Endothelial cell (in vitro differentiated cells): ENCODE measurements around the gene ZDHHC17. TPM values are rescaled to one million over a fixed set of nuclear protein-coding genes. Genes with fewer than 3 reads are reported as not detected.

Experiments
- DNase-seq: peaks from one replicate; pipeline ENCODE4 v3.0.0; 2021; ENCODE audit warnings: low spot score
- H3K27ac Mint-ChIP-seq: one replicate; pipeline ENCODE4 v1.8.0; 2021; ENCODE audit warnings: mixed read lengths, inconsistent platforms; ENCODE audit not compliant: unreplicated experiment
- H3K27me3 Mint-ChIP-seq: one replicate; pipeline ENCODE4 v1.8.0; 2021; ENCODE audit warnings: mild to moderate bottlenecking, moderate library complexity, mixed read lengths, inconsistent platforms; ENCODE audit not compliant: unreplicated experiment
- H3K36me3 Mint-ChIP-seq: one replicate; pipeline ENCODE4 v1.8.0; 2021; ENCODE audit warnings: mild to moderate bottlenecking, low read depth, mixed read lengths, inconsistent platforms; ENCODE audit not compliant: unreplicated experiment
- H3K4me1 Mint-ChIP-seq: one replicate; pipeline ENCODE4 v1.8.0; 2021; ENCODE audit warnings: mild to moderate bottlenecking, mixed read lengths, inconsistent platforms; ENCODE audit not compliant: unreplicated experiment
- H3K4me3 Mint-ChIP-seq: one replicate; pipeline ENCODE4 v1.8.0; 2021; ENCODE audit warnings: mild to moderate bottlenecking, mixed read lengths, inconsistent platforms; ENCODE audit not compliant: unreplicated experiment
- H3K9me3 Mint-ChIP-seq: one replicate; pipeline ENCODE4 v1.8.0; 2021; ENCODE audit warnings: mixed read lengths, inconsistent platforms; ENCODE audit not compliant: unreplicated experiment
- CTCF ChIP-seq: fragments of 200-600 bp; sonication (generic); IDR thresholded peaks from one replicate; pipeline ENCODE4 v1.5.0; 2021; ENCODE audit warnings: antibody characterized with exemption; ENCODE audit not compliant: unreplicated experiment
- total RNA-seq: library from RNA; stranded (reverse); fragmentation: NEBNext Ultra II Directional; extraction: Animal tissue kit (Norgen Biotek cat#: 25700); gene quantifications from one replicate; pipeline ENCODE4 v1.2.1, GENCODE V29; 2021; ENCODE audit not compliant: unreplicated experiment

ZDHHC17 gene
- total RNA-seq, 1 donor from 2014 or later: 52.0 TPM

GRCh38 chr12:76878099-76878898 lies 114.4 kb downstream of the ZDHHC17 start:
- H3K27ac Mint-ChIP-seq: peak overlapping the region; percentile 90
- peaks cover 5% of the 10 kb centered on the region for H3K27me3 Mint-ChIP-seq
- H3K4me3 Mint-ChIP-seq: peak overlapping the region; percentile 96
- peaks cover 50% of the 10 kb centered on the region for H3K4me1 Mint-ChIP-seq
- no peak for TF ChIP-seq CTCF
- H3K9me3 Mint-ChIP-seq: no peaks in the 10 kb centered on the region
- DNase-seq: peak; percentile 48
- H3K36me3 Mint-ChIP-seq: peaks cover 20% of the 10 kb centered on the region

DNA sequence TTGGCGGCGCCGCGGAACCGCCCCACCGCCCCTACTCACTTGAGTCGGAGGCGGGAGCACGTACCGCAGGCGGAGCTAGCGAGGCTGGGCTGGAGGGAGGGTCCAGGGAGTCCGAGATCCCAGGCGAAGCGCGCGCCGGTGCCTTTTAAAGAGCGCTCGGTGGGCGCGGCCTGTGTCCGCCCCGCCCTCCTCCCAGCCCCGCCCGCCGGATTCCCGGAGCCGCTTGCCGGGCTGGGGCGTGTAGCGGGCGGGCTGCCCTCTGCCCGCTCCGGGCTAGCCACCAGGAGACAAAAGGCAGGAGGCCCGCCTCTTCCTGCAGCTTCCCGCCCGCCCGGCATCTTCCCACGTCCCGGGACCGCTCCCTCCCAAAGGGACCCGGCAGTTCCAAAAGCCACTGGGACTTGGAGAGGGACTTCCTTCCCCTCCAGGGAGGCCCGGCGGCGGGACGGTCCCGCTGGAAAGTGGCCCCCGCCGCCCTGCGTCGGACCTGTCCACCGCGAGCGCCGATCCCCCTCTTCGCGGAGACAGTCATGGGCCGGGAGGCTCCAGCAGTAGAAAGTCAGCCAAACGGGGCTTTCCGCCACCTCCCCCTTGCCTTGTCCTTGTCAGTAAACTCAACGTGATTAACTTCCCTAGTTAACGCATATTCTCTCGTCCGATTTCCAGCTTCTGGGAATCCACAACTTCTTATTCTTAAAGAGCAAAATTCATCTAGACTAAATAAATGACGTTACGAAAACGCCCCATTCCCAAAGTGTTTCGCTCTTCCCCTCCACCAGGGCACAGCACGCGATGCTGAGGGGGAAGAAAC lies 115.2 kb downstream of the ZDHHC17 start, which contains the start of gene CSRP2:
CSRP2 (minus strand) TSS at position 121 of the 811 bp plus-strand sequence. CDS start 12,759 bp downstream, outside the sequence.
- peak; percentile 96 for DNase-seq
- Mint-ChIP-seq H3K27ac (peak within 1 kb of the TSS; percentile 97), H3K4me1 (peaks cover 45% of the 10 kb centered on the region), H3K4me3 (peak within 1 kb of the TSS; percentile 96), H3K9me3 (no peaks in the 10 kb centered on the region), H3K36me3 (peaks cover 20% of the 10 kb centered on the region), H3K27me3 (peaks cover 5% of the 10 kb centered on the region)
- no peak for TF ChIP-seq CTCF

DNA sequence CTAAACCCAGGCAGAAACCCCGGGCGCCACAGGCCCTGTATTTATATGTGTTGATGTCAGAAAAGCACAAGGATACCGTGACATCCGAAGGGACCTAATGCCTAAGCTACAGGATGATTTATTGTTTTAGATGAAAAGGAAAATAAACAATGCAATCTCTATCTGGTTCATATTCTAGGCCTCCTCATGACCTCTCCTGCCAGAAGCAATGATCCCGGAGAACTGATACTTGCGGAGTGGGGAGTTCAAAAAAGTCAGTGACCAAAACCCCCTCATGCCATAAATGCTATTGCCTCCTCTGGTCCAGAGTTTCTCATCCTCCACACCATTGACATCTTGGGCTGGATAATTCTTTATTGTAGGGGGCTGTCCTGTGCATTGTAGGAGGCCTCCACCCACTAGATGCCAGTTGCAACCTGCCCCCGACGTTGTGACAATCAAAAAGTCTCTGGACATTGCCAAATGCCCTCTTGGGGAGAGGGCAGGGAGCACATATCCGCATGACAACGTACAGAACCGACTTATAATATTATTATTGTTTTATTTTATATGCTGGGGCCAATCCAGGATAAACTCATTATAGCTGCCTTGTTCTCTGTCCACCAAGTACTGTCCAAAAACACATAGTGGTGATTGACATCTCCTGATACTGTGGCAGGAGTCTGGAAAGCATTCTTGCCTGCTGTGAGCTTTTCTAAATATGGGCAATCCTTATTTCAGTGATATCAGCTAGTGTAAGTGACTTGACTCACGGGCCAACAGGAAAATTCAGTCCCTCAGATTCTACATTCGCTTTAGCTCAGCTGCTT lies 116.0 kb downstream of the ZDHHC17 start:
- Mint-ChIP-seq H3K4me3 (peak overlapping the region; percentile 89), H3K9me3 (no peaks in the 10 kb centered on the region), H3K27ac (peak overlapping the region; percentile 97), H3K36me3 (peaks cover 19% of the 10 kb centered on the region), H3K27me3 (peaks cover 2% of the 10 kb centered on the region), H3K4me1 (peaks cover 38% of the 10 kb centered on the region)
- DNase-seq: no peak
- no peak for TF ChIP-seq CTCF

- Mint-ChIP-seq H3K36me3 (peaks cover 16% of the 10 kb centered on the region), H3K4me1 (peaks cover 35% of the 10 kb centered on the region), H3K27ac (no peak overlapping the region), H3K4me3 (peak overlapping the region; percentile 42), H3K9me3 (no peaks in the 10 kb centered on the region), H3K27me3 (peaks cover 2% of the 10 kb centered on the region)
- no peak for DNase-seq
- no peak for TF ChIP-seq CTCF
These were observed 116.7 kb downstream of the ZDHHC17 start for GRCh38 chr12:76880519-76881023.
